Smooth muscle cell (in vitro differentiated cells): ENCODE data around the gene ADRA2C. TPM values are rescaled to one million over a fixed set of nuclear protein-coding genes. Genes with fewer than 3 reads are reported as not detected.

Source experiments
- DNase-seq: peaks from one replicate; lab custom pipeline; 2025; ENCODE audit not compliant: unreplicated experiment; lab: John Stamatoyannopoulos, UW
- H2AFZ ChIP-seq: fragments of 200-600 bp; sonication (generic); 2 replicates; pipeline ENCODE4 v1.6.0; 2016; ENCODE audit warnings: antibody characterized with exemption, low read depth, mild to moderate bottlenecking
- H3F3A ChIP-seq: fragments of 200-600 bp; sonication (generic); 2 replicates; pipeline ENCODE4 v1.6.0; 2017; ENCODE audit warnings: antibody characterized with exemption, low read depth
- H3K27ac ChIP-seq: fragments of 200-600 bp; sonication (generic); 2 replicates; pipeline ENCODE4 v1.5.1; 2016; ENCODE audit warnings: low read depth, mild to moderate bottlenecking
- H3K27me3 ChIP-seq: fragments of 200-600 bp; sonication (generic); 2 replicates; pipeline ENCODE4 v1.6.1; 2016; ENCODE audit warnings: low read depth, mild to moderate bottlenecking
- H3K36me3 ChIP-seq: fragments of 200-600 bp; sonication (generic); 2 replicates; pipeline ENCODE4 v1.5.1; 2016; ENCODE audit warnings: low read depth
- H3K4me1 ChIP-seq: fragments of 200-600 bp; sonication (generic); 2 replicates; pipeline ENCODE4 v1.5.1; 2016; ENCODE audit warnings: low read depth
- H3K4me2 ChIP-seq: fragments of 200-600 bp; sonication (generic); 2 replicates; pipeline ENCODE4 v1.6.0; 2016; ENCODE audit warnings: mild to moderate bottlenecking
- H3K4me3 ChIP-seq: fragments of 200-600 bp; sonication (generic); 2 replicates; pipeline ENCODE4 v1.5.1; 2016; ENCODE audit warnings: mild to moderate bottlenecking
- H3K79me2 ChIP-seq: fragments of 200-600 bp; sonication (generic); 2 replicates; pipeline ENCODE4 v1.6.0; 2016; ENCODE audit warnings: low read depth, mild to moderate bottlenecking
- H3K9ac ChIP-seq: fragments of 200-600 bp; sonication (generic); 2 replicates; pipeline ENCODE4 v1.6.0; 2016; ENCODE audit warnings: low read depth
- H3K9me3 ChIP-seq: fragments of 200-600 bp; sonication (generic); replicated peaks from 2 replicates; pipeline ENCODE4 v1.5.1; 2016; ENCODE audit warnings: low read depth
- H4K20me1 ChIP-seq: fragments of 200-600 bp; sonication (generic); 2 replicates; pipeline ENCODE4 v1.6.0; 2016; ENCODE audit warnings: low read depth
- WGBS: methylation state at CpG from one replicate; pipeline ENCODE4 v1.1.7; 2016; ENCODE audit warnings: low lambda C conversion rate; 5-methylcytosine and 5-hydroxymethylcytosine counted together
- polyA plus RNA-seq: library from polyadenylated mRNA; unstranded; fragments of >200 nt; fragmentation: Nextera tagmentation; extraction: Ambion mirVana; gene quantifications from 2 replicates; pipeline ENCODE4 v1.2.1, GENCODE V29; 2016
- total RNA-seq: library from RNA; depleted of rRNA; stranded (reverse); fragments of >200 nt; gene quantifications from 2 replicates; pipeline ENCODE4 v1.2.3, GENCODE V29; 2014
- TF ChIP-seq, protein P1 (sequence below): fragments of 200-600 bp; sonication (generic); IDR thresholded peaks from 2 replicates; pipeline ENCODE4 v1.5.1; 2017; ENCODE audit warnings: borderline replicate concordance, mild to moderate bottlenecking, antibody characterized with exemption; ENCODE audit not compliant: insufficient read depth, poor library complexity, severe bottlenecking

Gene ADRA2C
- total and polyA plus RNA-seq, 2 experiments from 2014 or later, result 0.53 to 1.6 TPM

DNA sequence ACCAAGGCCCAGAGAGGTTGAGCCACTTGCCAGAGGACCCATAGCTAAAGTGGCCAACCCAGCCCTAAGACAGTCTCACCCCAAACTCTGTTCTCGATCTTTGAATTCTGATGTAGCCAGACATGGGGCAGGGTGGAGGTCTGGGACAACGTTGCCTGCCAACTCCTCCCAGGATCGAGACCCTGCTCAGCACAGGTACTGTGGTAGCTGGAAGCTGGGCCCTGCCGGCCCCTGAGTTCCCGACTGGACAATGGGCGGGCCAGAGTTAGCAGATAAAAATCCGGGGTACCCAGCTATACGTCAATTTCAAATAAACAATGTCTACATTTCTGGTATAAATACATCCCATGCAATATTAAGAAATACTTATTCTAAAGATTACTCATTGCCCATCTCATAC lies 35.3 kb downstream of the ADRA2C start:
- Histone ChIP-seq H3K4me2 (no peak overlapping the region), H2AFZ (no peak overlapping the region), H3K4me3 (no peak overlapping the region), H3K27me3 (no peaks in the 10 kb centered on the region), H3K9me3 (no peaks in the 10 kb centered on the region), H3K9ac (no peak overlapping the region), H4K20me1 (no peaks in the 10 kb centered on the region), H3F3A (no peaks in the 10 kb centered on the region), H3K36me3 (no peaks in the 10 kb centered on the region), H3K4me1 (peaks cover 3% of the 10 kb centered on the region), H3K27ac (no peak overlapping the region), H3K79me2 (no peaks in the 10 kb centered on the region)
- 92% methylated on average over 8 of the region's 8 CpGs for WGBS
- no peak for DNase-seq
- TF ChIP-seq, protein P1, sequence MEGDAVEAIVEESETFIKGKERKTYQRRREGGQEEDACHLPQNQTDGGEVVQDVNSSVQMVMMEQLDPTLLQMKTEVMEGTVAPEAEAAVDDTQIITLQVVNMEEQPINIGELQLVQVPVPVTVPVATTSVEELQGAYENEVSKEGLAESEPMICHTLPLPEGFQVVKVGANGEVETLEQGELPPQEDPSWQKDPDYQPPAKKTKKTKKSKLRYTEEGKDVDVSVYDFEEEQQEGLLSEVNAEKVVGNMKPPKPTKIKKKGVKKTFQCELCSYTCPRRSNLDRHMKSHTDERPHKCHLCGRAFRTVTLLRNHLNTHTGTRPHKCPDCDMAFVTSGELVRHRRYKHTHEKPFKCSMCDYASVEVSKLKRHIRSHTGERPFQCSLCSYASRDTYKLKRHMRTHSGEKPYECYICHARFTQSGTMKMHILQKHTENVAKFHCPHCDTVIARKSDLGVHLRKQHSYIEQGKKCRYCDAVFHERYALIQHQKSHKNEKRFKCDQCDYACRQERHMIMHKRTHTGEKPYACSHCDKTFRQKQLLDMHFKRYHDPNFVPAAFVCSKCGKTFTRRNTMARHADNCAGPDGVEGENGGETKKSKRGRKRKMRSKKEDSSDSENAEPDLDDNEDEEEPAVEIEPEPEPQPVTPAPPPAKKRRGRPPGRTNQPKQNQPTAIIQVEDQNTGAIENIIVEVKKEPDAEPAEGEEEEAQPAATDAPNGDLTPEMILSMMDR, result no peak

- no peak for DNase-seq
- Histone ChIP-seq H3K9ac (no peak overlapping the region), H3K36me3 (no peaks in the 10 kb centered on the region), H3K4me2 (no peak overlapping the region), H3K9me3 (no peaks in the 10 kb centered on the region), H3K27ac (no peak overlapping the region), H2AFZ (no peak overlapping the region), H3F3A (no peaks in the 10 kb centered on the region), H3K79me2 (no peaks in the 10 kb centered on the region), H3K4me1 (peaks cover 3% of the 10 kb centered on the region), H4K20me1 (no peaks in the 10 kb centered on the region), H3K4me3 (no peak overlapping the region), H3K27me3 (peaks cover under 1% of the 10 kb centered on the region)
- TF ChIP-seq, protein P1, result no peak
- 87% methylated on average over 15 of the region's 15 CpGs for WGBS
Measured at GRCh38 chr4:3801931-3802550, 35.9 kb downstream of the ADRA2C start.

GRCh38 chr4:3802571-3803474 lies 36.6 kb downstream of the ADRA2C start:
- H3K4me3 ChIP-seq, result no peak overlapping the region
- no peak overlapping the region for H3K9ac ChIP-seq
- H3K9me3 ChIP-seq, result no peaks in the 10 kb centered on the region
- H3K4me1 ChIP-seq, result peaks cover 10% of the 10 kb centered on the region
- peaks cover 9% of the 10 kb centered on the region for H3K27me3 ChIP-seq
- no peak overlapping the region for H3K27ac ChIP-seq
- DNase-seq, result no peak
- H3K79me2 ChIP-seq, result no peaks in the 10 kb centered on the region
- no peaks in the 10 kb centered on the region for H3K36me3 ChIP-seq
- H3F3A ChIP-seq, result no peaks in the 10 kb centered on the region
- 73% methylated on average over 13 of the region's 13 CpGs for WGBS
- no peak overlapping the region for H2AFZ ChIP-seq
- H3K4me2 ChIP-seq, result no peak overlapping the region
- H4K20me1 ChIP-seq, result no peaks in the 10 kb centered on the region
- TF ChIP-seq, protein P1, result no peak
